ENCODE data around the gene WDR18.
"Not testable (repeated sequence)": the region's sequence is repeated elsewhere in the genome, so short reads cannot be mapped to it uniquely, and the experiment has no call there.

Gene WDR18

DNA sequence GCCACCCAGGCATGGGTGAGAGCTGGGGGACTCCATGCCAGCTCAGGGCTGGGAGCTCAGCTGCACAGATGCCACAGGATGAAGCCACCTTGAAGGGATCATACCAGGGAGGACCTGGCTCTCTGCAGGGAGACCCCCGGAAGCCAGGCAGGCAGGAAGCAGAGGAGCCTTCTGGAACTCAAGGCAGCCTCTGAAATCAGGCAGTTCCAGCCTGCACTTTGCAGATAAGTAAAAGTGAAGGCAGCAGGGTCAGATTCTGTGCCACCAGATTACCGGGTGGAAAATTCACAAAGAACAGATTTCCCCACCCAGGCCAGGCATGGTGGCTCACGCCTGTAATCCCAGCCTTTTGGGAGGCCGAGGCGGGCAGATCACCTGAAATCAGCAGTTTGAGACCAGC, 34.2 kb downstream of the WDR18 start:
- in situ Hi-C loops (cut with HindIII; ENCODE audit: low sequenced_read_pairs), result no loop called here

DNA sequence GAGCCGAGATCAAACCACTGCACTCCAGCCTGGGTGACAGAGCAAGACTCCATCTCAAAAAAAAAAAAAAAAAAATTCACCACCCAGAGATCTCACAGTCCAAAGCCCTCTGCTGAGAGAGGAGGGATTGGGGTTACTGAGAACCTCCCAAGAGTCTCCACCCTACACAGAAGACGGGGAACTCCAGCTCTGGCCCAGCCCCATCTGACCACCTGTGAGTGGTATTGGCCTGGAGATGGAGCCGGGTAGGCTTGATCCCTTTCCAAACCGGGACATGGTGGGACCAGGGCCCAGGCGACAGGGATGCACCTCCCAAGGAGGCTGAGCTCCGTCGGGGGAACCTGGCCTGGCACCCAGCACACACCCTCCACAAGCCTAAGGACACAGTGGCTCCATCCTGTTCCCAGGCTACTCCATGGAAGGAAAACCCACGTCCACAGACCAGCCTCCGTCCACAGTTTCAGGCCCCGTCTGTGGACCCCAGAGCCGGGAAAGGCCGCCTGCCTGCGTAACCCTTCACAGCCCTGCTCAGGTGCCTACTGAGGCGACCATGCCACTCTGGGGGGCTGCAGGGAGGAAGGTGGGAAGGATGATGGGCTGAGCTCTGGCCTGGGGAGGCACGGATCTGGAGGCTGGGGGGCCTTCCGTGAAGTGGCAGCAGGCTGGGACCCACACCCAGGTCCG, 34.9 kb downstream of the WDR18 start:
- in situ Hi-C loops (cut with HindIII; ENCODE audit: low sequenced_read_pairs), result no loop called here

DNA sequence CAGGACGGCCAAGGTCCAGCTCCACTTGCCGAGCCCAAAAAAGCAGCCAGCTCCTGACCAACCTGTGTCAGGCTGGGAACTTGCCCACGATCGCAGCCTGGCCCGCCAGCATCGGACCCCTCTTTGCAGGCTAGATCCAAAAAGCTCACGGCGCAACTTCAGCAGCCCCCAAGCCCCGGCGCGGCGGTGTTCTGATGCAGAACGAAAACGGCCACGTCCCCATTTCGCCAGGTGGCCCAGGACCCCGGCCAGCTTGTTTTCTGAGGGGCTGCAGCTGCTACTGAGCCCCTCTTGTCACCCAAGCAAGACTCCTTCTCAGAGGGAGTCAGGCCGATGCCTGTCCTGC, 35.4 kb downstream of the WDR18 start:
- in situ Hi-C loops (cut with HindIII; ENCODE audit: low sequenced_read_pairs), result no loop called here

DNA sequence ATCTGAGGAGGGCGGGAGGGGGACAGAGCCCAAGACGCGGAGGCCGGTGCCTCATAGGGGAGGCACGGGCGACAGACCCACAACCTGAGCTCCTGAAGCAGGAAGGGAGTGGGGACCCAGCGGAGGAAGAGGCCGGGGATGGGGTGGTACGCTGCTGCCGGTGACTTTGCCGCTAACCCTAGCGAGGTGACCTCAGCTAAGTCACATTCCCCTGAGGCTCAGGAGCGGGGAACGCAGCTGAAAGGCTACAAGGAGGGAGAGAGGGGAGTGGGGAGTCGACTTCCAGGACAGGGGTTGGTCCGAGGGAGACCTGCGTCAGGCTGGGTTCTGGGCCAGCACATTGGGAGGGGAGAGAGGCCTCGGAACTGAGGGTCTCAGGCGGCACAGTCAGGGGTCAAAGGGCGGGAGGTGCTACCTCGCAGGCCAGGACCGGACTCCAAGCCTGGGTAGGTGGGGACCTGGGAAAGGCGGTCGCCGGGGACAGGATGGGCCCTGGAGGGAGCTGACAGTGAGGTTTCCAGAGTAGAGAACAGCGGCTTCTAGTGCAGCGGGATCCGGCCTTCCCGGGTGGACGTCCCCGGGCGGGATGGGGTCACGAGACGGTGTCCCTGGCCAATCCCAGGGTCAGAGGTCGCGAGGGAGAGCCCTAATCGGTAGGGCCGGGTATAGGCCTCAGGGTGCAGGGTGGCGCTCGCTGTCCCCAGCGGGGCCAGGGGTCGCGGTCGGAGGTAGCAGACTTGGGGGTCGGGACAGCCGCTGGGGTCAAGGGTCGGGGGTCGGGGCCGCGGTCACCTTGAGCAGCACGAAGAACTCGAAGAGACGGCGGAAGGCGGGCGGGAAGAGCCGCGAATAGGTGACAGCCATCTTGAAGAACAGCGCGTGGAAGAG, 36.1 kb downstream of the WDR18 start:
- in situ Hi-C loops (cut with HindIII; ENCODE audit: low sequenced_read_pairs), result no loop called here

DNA sequence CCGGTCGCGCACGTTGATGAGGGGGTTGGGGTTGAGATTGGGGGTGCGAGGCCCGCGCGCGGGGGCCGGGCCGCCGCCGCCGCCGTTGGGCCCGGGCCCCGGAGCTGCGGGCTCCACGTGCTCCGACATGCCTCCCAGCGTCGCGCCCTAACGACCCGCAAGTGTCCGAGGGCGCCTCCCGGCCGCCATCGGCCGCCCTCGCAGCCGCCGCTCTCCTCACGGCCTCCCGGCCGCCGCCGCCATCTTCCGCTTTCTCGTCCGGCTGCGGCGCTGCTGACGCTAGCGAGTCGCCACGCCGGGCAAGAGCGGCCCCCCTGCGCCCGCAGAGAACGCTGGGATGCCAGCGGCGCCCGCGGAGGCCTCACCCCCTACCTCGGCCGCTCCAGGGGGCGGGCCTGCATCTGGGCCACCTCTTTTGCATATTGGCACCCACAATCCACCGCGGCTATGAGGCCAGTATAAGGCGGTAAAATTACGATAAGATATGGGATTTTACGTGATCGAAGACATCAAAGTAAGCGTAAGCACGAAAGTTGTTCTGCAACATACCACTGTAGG, 36.8 kb downstream of the WDR18 start, which contains the start of gene TMEM259:
TSS of gene TMEM259 (minus strand) at position 256 of the 558 bp plus-strand sequence. CDS start at position 129, 127 bp downstream.
- in situ Hi-C loops (cut with HindIII; ENCODE audit: low sequenced_read_pairs), result no loop called here

DNA sequence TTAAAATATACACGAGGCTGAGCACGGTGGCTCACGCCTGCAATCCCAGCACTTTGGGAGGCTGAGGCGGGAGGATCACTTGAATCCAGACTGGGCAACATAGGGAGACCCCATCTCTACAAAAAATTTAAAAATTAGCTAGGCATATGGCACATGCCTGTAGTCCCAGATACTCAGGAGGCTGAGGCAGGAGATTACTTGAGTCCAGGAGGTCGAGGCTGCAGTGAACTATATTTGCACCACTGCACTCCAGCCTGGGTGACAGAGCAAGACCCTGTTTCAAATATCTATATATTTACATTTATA, 39.7 kb downstream of the WDR18 start:
- in situ Hi-C loops (cut with HindIII; ENCODE audit: low sequenced_read_pairs), result not testable (repeated sequence)

DNA sequence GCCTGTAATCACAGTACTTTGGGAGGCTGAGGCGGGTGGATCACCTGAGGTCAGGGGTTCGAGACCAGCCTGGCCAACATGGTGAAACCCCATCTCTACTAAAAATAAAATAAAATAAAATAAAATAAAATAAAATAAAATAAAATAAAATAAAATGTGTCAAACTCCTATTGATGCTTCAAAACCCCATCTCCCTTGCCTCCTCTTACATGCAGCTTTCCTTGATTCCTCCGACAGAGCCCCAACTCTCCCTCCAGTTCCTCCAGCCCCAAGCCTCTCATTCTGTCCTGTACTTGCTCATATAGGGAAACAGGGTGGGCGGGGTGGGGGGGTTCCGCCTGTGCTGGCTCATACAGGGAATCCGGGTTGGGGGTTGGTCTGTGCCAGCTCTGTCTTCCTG, 40.9 kb downstream of the WDR18 start:
- in situ Hi-C loops (cut with HindIII; ENCODE audit: low sequenced_read_pairs), result not testable (repeated sequence)

DNA sequence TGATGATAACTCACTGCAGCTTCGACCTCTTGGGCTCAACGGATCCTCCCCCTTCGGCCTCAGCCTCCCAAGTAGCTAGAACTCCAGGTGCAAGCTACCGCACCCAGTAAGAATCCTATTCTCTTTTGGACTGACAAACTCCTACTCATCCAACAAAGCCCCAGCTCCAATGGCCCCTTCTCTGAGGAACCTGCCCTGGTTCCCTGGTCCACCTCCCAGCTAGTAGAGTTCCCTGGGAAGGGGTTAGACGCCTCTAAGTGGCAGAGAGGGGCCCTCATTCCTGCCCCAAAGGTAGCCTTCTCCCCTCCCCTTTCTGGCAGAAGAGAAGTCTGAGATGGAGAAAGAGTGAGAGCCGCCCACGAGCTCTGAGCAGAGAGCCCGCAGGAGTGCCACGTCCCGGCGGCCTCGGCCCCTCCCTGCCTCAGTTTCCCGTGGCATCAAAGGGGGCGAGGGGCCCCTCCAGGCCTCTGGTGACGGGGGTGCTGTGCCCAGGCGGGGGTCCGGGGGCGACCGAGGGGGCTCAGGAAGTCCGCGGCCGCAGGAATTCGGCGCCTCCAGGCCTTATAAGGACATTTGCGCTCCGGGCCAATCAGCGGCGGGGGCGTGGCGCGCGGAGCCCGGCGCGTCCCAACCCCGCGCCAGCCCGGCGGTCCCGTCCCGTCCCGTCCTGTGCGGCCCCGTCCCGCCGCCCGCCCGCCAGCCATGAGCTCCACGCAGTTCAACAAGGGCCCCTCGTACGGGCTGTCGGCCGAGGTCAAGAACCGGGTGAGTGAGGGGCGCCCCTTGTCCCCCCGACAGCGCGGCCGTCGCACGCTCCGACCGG, 42.0 kb downstream of the WDR18 start, which contains the start of gene CNN2:
TSS of gene CNN2 (plus strand) at position 649 of the 823 bp plus-strand sequence. CDS start at position 703, 54 bp downstream.
- in situ Hi-C loops (cut with HindIII; ENCODE audit: low sequenced_read_pairs), result no loop called here

DNA sequence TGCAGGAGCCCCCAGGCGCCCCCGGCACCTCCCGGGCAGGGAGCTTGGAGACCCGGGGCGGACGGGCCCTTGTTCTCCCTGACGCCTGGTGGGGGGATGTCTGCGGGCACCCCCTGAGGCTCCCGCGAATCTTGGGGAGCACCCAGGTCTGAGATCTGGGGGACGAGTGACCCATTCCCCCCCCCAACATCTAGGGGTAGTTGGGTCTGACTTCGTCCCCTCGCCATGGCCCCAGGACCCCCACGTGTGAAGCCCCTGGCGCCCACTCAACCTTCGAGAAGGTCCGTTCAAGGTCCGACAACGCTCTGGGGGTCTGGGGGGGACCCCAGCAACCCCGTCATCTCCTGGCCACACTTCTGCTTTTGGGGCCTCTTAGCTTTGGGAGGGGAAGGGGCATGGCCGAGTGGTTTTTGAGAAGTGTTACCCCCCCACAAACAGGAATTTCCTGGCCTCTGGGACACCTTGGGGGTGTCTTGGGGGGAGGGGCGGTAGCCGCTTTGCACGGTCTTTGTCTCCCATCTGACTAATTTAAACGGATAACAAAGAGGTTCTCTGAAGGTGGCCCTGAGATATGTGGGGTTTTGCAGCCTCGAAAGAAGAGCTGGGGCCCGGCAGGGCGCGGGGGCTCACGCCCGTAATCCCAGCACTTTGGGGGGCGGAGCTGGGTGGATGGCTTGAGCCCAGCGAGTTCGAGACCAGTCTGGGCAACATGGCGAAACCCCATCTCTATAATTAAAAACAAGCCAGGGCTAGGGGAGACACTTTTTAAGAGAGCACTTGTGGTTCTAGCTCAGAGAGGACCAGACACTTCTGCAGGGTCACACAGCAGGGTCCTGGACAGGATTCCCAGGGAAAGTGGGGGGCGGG, 42.9 kb downstream of the WDR18 start:
- in situ Hi-C loops (cut with HindIII; ENCODE audit: low sequenced_read_pairs), result no loop called here

DNA sequence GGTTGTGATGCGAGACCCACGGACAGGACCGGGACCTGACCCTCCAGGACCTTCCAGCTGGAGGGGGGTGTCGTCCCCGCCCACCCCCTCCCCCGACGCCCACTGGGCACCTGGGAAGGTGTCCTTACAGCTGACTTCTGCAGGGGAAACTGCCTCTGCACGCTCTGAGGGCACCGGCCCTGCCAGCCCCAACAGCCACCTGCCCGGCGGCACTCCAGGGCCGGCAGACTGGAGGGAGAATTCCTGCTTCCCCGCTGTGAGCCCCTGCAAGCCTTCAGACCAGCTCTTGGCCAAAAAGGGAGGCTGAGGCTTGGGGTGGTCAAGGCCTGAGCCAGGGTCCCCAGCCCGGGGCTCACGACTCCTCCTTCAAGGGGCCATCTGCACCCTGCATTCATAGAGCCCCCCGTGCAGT, 43.5 kb downstream of the WDR18 start:
- in situ Hi-C loops (cut with HindIII; ENCODE audit: low sequenced_read_pairs), result no loop called here

DNA sequence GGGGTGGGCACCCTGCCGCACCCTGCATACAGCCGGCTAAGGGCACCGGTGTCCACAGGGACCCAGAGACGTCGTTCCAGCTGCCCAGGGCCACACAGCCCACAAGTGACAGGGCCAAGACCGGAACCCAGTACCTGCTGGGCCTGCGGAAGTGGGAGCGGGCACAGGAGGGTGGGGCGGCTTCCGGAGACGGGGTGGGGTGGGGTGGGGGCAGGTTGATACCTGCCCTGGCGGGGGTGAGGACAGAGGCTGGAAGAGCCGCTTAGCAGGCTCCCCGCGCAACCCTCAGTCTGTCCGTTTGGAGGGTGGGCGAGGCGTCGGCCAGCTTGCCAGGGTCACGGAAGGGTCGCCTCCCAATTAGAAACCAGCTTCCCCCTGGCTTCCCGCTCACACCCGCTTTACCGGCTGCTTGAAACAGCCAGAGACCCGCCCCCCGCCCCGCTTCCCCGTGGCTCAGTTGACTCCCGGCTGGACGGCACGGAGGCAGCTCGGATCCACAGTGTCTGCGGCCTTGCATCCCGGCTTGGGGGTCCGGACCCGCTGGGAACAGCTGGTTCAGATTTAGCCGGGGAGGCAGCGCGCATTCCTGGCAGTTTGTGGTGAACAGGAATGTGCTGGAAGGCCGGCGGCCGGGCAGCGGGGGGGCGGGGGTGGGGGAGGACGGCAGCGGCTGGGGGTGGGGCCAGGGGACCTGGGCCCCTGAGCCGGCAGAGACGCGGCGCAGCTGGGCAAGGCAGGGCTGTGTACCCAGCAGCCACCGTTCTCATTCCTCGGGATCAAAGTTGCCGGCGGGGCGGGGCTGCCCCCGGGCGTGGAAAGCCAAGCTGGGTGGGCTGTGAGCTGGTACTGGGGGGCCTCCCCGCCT, 44.1 kb downstream of the WDR18 start:
- in situ Hi-C loops (cut with HindIII; ENCODE audit: low sequenced_read_pairs), result no loop called here

DNA sequence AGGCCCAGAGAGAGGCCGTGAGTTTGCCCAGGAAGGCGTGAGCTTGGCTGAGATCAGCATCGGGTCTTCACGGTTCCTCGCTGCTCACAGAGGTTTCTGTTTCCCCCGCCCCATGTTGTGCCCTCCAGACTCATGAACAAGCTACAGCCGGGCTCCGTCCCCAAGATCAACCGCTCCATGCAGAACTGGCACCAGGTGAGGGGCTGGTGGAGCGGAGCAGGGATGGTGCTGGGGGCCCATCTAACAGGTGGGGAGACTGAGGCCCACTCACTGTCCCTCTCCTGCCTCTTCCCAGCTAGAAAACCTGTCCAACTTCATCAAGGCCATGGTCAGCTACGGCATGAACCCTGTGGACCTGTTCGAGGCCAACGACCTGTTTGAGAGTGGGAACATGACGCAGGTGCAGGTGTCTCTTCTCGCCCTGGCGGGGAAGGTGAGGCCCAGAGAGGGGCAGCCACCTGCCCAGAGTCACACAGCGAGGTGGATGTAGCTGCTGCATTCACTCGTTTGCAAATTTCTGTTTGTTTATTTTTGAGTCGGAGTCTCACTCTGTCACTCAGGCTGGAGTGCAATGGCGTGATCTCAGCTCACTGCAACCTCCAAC, 48.2 kb downstream of the WDR18 start:
- in situ Hi-C loops (cut with HindIII; ENCODE audit: low sequenced_read_pairs), result no loop called here

DNA sequence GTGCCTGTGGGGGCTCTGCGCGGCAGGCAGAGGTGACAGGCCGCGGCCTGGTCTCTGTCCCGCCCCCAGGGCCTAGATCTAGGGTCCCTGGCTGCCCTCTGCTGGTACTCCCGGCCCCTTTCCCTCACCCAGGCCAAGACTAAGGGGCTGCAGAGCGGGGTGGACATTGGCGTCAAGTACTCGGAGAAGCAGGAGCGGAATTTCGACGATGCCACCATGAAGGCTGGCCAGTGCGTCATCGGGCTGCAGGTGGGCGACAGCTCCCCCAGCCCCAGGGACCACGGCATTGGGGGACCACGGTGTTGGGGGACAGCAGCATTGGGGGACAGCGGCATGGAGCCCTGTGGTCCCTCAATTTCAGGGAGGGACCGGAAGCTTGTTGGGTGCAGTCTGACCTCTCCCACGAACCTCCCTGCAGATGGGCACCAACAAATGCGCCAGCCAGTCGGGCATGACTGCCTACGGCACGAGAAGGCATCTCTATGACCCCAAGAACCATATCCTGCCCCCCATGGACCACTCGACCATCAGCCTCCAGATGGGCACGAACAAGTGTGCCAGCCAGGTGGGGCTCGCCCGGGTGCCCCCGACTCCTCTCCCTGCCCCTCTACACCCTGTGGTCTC, 52.0 kb downstream of the WDR18 start:
- in situ Hi-C loops (cut with HindIII; ENCODE audit: low sequenced_read_pairs), result no loop called here

DNA sequence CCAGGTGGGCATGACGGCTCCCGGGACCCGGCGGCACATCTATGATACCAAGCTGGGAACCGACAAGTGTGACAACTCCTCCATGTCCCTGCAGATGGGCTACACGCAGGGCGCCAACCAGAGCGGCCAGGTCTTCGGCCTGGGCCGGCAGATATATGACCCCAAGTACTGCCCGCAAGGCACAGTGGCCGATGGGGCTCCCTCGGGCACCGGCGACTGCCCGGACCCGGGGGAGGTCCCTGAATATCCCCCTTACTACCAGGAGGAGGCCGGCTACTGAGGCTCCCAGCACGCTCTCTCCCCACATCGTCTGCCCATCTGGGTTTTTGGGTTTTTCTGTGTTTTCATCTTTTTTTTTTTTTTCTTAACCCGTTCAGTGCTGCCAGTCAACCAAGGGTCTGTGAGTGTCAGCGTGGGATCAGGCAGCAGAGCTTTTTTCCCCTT, 53.5 kb downstream of the WDR18 start:
- in situ Hi-C loops (cut with HindIII; ENCODE audit: low sequenced_read_pairs), result no loop called here

DNA sequence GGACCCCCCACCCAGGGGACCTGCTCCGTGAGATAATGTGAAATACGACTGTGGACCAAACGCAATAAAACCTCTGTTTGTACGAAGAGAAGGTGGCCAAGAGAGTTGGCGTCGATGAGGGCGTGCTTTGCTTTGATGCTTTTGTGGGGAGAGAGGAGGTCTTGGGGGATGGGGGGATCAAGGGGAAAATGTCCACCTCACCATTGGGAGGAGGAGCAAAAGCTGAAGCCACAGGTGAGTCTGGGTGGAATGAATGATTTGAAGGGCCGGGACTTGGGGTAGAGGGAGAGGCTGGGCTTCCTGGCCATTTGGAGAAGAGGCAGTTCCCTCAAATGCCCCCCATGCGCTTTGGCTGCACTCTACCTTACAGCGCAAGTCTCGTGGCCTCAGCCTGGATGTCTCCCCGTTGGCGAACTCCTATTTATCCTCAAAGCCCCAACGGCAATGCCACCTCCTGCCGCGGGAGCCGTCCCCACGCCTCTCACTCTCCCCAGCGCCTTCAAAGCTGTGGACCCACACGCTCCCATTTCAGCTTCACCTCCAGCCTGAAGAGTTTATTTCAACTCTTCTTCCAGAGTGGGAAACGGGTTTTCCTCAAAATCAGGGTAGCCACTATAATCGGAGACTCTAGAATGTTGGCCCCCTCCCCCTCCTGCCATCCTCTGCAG, 55.0 kb downstream of the WDR18 start:
- in situ Hi-C loops (cut with HindIII; ENCODE audit: low sequenced_read_pairs), result no loop called here

DNA sequence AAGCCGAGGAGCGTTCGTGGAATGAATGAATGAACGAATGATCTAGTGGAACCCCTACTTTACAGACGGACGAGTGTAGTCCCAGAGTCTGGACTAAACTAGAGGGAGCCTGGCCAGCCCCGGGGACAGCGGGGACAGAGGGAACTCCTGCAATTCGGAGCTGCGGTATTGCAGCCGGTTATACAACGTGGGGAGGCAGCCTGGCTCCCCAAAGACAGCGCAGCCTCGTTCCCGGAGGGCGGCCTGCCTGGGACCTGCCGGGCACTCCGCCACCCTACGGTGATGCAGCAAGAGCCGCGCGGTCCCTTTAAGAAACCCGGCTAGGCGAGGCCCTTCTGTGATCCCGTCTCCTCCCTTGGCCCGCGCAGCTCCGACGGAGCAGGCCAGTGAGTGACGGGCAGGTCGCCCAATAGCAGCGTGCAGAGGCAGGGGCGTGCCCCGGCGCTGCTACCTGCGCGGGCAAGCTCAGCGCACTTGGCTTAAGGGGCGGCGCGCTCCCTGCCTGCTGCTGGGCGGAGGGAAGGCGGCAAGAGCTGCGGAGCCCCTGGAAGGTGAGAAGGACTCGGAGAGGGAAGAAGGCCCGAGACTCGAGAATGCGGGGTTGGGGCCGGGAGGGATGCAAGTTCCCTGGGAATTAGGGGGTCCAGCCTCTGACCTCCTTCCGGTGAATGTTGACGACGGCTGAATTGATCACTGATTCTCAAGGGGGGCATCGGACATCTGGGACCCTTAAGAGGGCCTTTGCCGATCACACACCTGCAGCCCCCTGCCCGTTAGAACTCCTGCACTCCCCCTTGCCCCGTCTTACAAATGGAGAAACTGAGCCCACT, 55.7 kb downstream of the WDR18 start, which contains the start of gene ABCA7:
TSS of gene ABCA7 (plus strand) at position 462 of the 830 bp plus-strand sequence. CDS start 1,255 bp downstream, outside the sequence.
- in situ Hi-C loops (cut with HindIII; ENCODE audit: low sequenced_read_pairs), result no loop called here

Data from endothelial cell of hepatic sinusoid (primary cell).